NCI-H526 (cell line): Measurements from ENCODE around the gene LCN10.
A peak's percentile ranks its signal among the peaks of the same experiment; 100 is the strongest.

Experiments
- DNase-seq, 2 experiments: peaks; one replicate each; lab custom pipeline; 2025; lab: John Stamatoyannopoulos, UW

Gene LCN10

GRCh38 chr9:136738960-136739359, 3.8 kb downstream of the LCN10 start:
- DNase-seq, result no peak

DNA sequence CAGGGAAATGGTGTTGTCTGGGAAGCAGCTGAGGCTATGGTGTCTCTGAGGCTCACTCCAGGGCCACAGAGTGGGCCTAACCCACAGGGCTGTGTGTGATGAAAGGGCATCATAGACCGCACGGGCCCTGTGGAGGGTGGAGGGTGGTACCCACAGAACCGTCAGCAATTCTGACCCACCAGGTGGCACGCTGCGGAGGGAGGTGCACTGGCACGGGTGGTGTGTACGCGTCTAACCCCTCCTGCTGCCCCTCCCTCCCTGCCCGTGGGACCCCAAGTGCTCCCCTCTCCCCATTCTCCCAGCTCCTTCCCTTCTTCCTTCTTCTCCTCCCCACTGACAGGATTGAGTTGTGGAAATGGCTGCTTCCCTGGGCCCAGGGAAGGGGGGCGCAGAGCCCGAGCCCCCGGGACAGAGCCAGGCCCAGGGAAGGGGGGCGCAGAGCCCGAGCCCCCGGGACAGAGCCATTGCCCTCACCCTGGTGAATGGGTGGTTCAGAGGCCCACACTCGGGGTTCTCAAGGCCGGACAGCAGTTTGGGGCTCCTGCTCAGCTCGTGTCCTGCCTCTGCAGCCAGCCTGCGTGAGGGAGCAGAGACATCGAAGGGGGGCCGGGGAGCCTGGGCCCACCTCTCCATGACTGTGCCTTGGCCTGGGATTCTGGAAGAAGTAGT, 6.8 kb downstream of the LCN10 start:
- DNase-seq, result no peak

DNA sequence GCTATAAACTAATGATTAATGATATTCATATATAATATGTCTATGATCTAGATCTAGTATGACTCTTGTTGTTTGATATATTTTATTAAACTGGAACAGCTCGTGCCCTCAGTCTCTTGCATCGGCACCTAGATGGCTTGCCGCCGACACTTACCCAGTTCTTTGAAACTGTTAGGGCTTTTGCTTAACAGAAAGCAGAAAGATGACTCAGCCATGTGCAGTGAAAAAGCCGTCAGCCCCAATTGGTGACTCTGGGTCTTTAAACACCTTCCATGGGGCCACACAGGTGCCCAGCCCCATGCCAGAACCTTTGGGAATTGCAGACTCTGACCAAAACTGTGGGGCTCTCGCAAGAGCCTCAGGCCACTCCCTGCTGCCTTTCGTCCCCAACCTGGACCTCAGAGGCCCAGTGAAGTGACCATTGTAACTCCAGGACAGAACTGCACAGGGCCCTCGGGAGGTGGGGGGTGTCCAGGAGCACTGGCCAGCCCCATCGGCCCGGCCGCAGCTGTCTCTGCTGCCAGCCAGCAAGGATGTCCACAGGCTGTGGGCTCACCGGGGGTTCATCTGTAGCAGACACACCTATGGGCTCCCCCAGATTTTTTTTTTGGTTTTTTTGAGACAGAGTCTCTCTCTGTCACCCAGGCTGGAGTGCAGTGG, 7.8 kb downstream of the LCN10 start:
- DNase-seq, result no peak

- DNase-seq, result no peak
These were observed 9.1 kb downstream of the LCN10 start for GRCh38 chr9:136733611-136734010.

DNA sequence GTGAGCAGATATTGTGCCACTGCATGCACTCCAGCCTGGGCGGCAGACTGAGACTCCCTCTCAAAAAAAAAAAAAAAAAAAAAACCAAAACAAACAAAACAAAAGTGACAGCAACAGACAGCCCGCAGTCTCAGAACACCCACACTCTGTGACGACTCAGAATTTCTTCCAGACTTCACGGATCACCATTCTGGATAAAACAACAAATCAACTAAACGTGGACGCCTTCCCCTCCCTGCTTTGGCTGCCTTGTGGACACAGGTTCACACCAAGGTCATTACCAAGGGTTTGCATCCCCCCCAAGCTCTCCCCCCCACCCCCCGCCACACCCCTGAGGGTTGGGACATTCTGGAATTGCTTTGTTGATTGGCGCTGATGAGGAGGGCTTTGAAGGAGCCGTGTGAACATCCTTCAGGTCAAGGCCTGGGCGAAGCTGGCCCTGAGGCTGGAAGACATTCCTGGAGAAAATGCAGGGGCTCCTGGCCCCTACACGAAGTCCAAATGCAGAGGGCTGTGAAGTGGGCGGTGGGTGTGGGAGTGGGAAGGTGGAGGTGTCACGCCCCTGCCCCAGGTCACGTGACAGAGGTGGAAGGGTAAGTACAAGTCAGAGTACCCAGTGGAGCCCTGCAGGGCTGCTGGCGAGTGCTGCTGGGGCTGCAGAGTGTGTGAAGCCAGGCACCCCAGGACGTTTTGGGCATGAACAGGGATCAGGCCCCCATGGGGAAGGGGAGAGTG, 10.1 kb downstream of the LCN10 start:
- no peak for DNase-seq

DNA sequence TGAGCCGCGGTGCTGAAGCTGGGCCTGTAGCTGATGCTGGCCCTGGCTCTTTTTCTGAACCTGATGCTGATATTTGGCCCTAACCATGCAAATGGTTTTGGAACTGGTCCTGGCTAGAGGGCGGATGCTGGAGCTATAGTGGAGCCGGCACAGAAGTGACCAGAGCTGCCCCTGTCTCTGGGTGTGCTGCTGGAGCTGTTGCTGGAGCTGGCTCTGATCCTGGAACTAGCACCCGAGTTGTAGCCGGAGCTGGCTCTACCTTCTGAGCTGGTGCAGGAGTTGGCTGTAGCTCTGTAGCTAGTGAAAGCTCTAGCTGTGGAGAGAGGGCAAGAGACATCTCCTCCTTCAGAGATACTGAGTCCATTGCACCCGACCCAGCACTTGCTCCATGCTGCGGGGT, 12.8 kb downstream of the LCN10 start:
- no peak for DNase-seq

- DNase-seq, result no peak
These were observed 13.6 kb downstream of the LCN10 start for GRCh38 chr9:136729144-136729543.

DNA sequence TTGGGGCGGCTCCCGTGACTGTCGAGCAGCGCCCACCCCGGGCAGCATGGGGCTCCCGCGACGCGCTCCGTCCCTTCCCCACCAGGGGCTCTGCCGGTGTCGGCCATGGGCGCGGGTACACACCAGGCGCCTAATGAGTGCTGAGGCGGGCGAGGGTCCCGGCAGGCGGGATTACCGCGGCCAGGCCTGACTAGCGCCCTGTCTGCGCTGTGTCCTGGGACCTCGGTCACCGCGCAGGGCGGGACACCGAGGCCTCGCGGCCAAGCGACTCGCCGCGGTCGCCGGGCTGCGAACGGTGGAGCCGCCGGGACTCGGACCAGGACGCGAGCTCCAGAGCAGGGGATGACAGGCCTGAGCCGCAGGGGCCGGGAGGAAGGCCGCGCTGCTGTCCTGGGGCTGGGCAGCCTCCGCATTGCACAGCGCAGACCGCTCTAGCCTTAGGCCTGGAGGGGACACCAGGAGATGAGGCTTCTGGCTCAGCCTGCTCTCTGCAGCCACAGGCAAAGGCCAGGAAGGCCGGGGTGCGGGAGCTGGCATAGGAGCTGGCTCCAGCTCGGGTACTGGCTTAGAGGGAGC, 14.1 kb downstream of the LCN10 start:
- no peak for DNase-seq

GRCh38 chr9:136728080-136728547, 14.6 kb downstream of the LCN10 start:
- peak; percentile 18 to 80 for DNase-seq

DNA sequence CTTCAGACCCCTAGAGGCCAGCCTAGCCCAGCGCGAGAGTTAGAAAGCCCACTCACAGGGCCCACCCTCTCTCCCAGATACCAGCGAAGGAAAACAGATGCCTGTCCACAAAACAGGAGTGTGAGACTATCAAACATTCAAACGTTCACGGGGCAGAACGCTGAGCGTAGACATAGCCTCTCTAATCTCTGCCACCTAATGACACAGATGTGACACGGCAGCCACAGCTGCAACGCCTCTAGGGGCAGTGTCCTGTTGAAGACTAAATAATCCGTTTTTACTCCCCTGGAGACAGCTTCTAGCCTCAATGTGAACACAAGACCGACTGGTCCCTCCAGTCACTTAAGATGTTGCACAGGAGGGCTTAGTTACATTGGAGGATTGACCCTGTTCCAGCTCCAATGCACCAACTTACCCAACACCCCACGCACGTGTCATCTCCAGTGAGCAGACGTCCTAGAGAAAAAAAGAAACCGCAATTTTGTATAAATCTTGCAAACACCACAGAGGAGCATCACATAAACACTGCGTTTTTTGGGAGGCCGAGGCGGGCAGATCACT, 16.0 kb downstream of the LCN10 start:
- DNase-seq, result no peak

DNA sequence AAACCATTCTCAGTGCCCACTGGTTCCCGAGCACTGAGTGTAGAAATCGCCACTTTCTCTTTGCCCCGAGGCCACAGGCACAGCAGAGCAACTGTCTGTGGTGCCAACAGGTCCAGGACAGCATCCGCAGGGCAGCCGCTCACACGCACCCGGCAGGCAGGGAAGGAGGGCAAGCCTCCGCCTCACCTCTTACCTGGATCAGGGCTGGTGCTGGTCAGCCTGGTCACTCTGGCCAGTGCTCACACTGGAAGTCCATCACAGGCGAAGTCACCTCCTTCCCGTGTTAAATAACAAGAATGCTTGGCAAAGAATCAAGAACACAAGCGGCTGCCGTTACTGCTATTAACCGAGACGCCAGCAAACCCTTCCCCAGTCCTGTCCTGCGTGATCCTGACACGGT, 16.6 kb downstream of the LCN10 start:
- no peak for DNase-seq

GRCh38 chr9:136725612-136726011, 17.1 kb downstream of the LCN10 start:
- DNase-seq, result no peak

DNA sequence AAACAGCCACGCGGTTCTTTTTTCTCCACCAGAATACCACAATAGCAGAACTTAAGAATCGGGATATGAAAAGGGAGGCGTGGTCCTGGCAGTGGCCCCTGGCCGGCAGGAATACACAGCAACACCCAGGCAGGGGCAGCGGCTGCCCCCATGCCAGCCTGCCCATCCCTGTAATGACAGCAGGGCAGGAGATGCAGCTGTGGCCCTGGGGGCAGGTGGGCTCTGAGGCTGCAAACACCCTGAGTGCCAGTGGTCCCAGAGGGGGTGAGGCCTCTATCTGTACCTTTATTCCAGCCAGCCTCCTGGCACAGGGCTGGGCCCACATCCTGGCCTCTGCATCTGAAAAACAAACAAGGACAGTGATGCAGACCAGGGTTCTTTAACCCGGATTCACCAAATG, 18.0 kb downstream of the LCN10 start:
- DNase-seq, result no peak

- DNase-seq, result no peak
These were observed 18.8 kb downstream of the LCN10 start for GRCh38 chr9:136723989-136724388.

DNA sequence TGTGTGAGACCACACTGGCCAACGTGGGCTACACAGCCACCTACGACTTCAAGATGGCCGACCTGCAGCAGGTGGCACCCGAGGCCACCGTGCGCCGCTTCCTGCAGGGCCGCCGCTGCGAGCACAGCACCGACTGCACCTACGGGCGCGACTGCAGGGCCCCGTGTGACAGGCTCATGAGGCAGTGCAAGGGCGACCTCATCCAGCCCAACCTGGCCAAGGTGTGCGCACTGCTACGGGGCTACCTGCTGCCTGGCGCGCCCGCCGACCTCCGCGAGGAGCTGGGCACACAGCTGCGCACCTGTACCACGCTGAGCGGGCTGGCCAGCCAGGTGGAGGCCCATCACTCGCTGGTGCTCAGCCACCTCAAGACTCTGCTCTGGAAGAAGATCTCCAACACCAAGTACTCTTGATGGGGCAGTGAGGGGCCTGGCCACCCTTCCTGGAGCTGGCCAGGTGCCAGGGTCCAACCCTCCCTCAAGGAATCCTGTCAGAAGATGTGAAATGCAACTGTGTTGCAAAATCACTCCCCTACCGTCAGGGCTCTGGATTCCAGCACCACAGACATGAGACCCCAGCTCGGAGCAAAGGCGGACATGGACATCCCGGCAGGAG, 19.3 kb downstream of the LCN10 start:
- DNase-seq, result no peak

GRCh38 chr9:136722969-136723356, 19.8 kb downstream of the LCN10 start:
- no peak for DNase-seq

GRCh38 chr9:136722093-136722968, 20.4 kb downstream of the LCN10 start:
- no peak for DNase-seq

GRCh38 chr9:136721339-136722092, 21.2 kb downstream of the LCN10 start:
- DNase-seq, result no peak

DNA sequence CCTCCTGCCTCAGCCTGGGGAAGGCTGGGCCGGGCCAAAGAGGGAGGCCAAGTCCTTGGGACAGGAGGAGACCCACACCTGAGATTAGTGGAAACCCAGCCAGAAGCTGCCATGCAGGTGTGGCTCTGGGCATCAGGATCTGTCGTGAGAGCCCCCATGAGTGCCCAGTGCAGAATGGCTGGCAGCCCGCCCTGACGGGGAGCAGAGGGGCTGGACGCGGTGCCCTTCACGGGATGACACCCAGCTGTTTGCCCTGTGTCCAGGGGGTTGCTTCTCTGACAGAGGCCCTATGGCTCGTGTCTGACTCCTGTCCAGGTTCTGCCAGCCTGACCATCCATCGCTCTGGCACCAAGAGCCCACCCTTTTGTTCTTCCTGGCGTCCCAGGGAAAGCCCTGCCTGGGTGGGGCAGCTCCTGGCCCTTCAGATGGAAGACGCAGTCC, 21.8 kb downstream of the LCN10 start:
- no peak for DNase-seq

DNA sequence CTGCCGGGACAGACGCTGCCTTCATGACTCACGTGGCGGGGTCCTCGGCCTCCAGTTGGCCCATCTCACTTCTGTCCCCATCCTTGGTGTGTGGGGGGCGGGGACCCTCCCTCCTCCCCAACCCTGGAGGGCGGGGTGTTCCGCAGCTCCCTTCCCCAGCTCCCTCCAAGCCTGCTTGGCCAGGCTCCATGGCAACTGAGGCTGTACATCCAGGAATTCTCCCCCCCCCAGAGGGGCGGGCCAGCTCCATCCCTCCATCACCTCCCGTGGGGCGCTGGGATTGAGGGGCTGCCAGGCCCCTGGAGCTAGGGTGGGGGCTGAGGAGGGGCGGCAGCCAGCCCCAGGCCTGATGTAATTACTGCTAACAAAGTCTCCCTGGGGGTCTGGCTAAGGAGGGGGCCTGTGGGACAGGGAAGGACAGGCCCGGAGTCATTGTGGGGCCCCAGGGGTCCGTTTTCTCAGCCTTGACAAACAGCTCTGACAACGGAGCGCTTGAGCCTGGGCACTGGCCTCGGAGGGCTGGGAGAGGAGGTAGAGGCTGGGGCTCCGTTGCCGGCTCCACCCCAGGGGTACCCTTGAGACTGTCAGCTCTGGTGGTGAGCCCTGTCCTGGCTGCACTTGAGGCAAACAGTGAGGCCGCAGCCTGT, 22.4 kb downstream of the LCN10 start:
- DNase-seq, result no peak
